Mucosa of descending colon (tissue), 3 donors: ENCODE measurements around the gene BIRC6. TPM values are rescaled to one million over a fixed set of nuclear protein-coding genes. Genes with fewer than 3 reads are reported as not detected.

Source experiments
- ATAC-seq: fragments of 200-7000 bp; cut with Tn5 transposase; one replicate; pipeline ENCODE4 v1.9.1; 2020; ENCODE audit warnings: mild to moderate bottlenecking, moderate library complexity
- DNase-seq, 3 donors: peaks; one replicate each; pipeline ENCODE4 v3.0.0-alpha.2; 2020
- H3K36me3 ChIP-seq: fragments of 200-600 bp; one replicate; pipeline ENCODE4 v1.8.0; 2021; ENCODE audit warnings: low read depth, mild to moderate bottlenecking
- H3K4me1 ChIP-seq: fragments of 200-600 bp; one replicate; pipeline ENCODE4 v1.8.0; 2021; ENCODE audit warnings: low read depth, mild to moderate bottlenecking
- H3K4me3 ChIP-seq: fragments of 200-600 bp; one replicate; pipeline ENCODE4 v1.8.0; 2021; ENCODE audit warnings: mild to moderate bottlenecking
- H3K9me3 ChIP-seq: fragments of 200-600 bp; one replicate; pipeline ENCODE4 v1.8.0; 2021; ENCODE audit warnings: mild to moderate bottlenecking
- intact Hi-C, 2 donors: fragments of 100-400 bp; cut with DNase I in 1 of 2; cut with micrococcal nuclease in 1 of 2; formaldehyde crosslinking; loops; one replicate each; pipeline versions ENCODE4 v1.11.0 to v1.11.1; 2022; cut with DNase I, micrococcal nuclease
- total RNA-seq, 3 donors: library from RNA; stranded (reverse); fragmentation: NEBNext Ultra II Directional in 2 of 3; extraction: Animal tissue kit (Norgen Biotek cat#: 25700) in 2 of 3; gene quantifications; one replicate each; pipeline versions ENCODE4 v1.2.1 to v1.2.4, GENCODE V29; 2021 to 2023
- TF ChIP-seq, protein P1 (sequence below): fragments of 200-600 bp; IDR thresholded peaks from one replicate; pipeline ENCODE4 v1.8.0; 2022; ENCODE audit warnings: antibody characterized with exemption, mild to moderate bottlenecking
- donor health status: DM: no; HTN: no; CAD: no; lungs with moderate emphysema.
- donor health status: DM: no; HTN: no; CAD: no.
- donor health status: DM: no; HTN: yes; CAD: no.

The BIRC6 gene
- total RNA-seq, 3 donors from 2014 or later, result 102 to 136 (median 112) TPM

DNA sequence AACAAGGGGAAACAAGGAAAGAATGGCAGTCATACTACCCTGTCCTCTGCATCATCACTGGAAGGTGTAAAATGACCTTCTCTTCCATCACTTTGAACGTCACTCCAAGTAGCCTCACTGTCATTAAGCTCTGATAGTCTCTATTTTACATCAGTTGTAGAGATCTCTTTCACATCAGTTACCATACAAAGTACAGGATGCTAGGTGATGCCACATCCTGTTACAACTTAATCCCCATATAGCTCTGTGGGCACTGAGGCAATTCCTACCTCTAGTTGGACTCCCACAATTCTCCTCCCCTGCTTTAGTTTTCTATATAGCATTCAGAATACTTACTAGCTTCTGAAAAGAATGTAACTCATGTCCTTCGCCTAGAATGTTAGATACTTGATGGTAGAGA lies 215.9 kb downstream of the BIRC6 start:
- H3K36me3 ChIP-seq, result no peaks in the 10 kb centered on the region
- TF ChIP-seq, protein P1, sequence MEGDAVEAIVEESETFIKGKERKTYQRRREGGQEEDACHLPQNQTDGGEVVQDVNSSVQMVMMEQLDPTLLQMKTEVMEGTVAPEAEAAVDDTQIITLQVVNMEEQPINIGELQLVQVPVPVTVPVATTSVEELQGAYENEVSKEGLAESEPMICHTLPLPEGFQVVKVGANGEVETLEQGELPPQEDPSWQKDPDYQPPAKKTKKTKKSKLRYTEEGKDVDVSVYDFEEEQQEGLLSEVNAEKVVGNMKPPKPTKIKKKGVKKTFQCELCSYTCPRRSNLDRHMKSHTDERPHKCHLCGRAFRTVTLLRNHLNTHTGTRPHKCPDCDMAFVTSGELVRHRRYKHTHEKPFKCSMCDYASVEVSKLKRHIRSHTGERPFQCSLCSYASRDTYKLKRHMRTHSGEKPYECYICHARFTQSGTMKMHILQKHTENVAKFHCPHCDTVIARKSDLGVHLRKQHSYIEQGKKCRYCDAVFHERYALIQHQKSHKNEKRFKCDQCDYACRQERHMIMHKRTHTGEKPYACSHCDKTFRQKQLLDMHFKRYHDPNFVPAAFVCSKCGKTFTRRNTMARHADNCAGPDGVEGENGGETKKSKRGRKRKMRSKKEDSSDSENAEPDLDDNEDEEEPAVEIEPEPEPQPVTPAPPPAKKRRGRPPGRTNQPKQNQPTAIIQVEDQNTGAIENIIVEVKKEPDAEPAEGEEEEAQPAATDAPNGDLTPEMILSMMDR, result no peak
- no peaks in the 10 kb centered on the region for H3K9me3 ChIP-seq
- ATAC-seq (no peak), DNase-seq (no peak)
- no peak overlapping the region for H3K4me3 ChIP-seq
- intact Hi-C loops, result no loop called here
- no peaks in the 10 kb centered on the region for H3K4me1 ChIP-seq

DNA sequence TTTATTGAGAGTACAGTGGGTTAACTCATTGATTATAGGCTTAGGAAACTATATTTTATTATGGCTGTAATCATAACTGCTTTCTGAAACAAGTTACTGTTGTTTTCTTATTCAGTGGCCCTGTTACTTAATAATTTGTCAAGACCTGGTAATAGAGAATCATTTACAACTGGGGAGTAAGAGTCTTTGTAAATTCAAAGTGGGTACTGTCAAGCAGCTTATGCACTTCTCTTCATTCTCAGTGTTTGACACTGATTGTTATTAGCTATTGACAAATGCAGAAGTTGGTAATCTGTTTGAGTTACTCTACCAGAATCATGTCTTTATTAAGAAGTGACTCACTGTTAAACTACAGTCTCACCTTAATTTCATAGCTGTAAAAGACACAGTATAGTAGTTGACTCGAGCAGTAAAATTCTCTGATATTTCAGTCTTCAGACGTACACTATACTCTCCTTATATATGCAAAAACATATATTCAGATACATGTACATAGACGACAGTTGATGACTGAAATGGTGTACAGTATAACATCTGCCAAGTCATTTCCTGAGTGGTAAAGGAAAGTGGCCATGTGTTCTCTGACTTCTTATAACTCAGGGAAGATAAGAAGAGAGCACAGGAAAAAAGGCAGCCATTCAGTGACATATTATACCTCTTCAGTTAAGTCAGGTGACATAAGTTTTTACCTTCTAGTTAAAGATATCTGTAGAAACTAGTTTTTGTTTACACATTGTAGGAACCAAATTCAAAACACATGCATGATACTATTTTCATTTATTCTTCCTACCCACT lies 235.0 kb downstream of the BIRC6 start:
- Histone ChIP-seq H3K36me3 (no peaks in the 10 kb centered on the region), H3K4me1 (no peaks in the 10 kb centered on the region), H3K9me3 (no peaks in the 10 kb centered on the region), H3K4me3 (no peak overlapping the region)
- ATAC-seq (peak; percentile 34), DNase-seq (no peak)
- intact Hi-C loops, result no loop called here
- TF ChIP-seq, protein P1, result no peak

DNA sequence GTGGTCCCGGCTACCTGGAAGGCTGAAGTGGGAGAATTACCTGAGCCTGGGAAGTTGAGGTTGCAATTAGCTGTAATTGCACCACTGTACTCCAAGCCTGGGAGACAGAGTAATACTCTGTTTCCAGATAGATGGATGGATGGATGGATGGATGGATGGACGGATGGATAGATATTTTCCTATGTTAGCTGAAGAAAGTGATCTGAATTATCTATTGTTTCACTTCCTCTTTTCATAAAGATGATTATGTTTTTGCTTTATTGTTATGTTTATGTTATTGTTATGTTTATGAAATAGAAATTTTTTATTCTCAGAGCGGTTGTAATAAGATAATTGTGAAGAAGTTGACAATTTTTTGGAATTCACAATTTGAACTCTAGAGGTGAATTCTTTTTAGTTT lies 237.8 kb downstream of the BIRC6 start:
- intact Hi-C loops, result no loop called here
- DNase-seq, result no peak

DNA sequence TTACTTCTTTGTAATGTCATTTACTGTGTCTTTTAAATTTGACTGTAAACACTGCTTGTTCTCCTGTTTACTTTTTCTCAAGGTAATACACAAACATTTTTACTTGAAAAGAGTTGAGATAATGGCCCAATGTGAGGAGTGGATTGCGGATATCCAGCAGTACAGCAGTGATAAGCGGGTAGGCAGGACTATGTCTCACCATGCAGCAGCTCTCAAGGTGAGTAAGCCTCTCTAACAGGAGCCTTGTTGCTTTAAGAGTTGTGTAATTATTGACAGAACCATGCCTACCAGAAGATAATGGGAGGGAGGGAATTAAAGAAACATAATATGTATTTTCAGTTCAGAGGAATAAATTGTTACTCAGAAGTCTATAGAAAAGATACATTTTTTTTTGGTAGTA lies 254.5 kb downstream of the BIRC6 start:
- no peaks in the 10 kb centered on the region for H3K4me1 ChIP-seq
- no peaks in the 10 kb centered on the region for H3K9me3 ChIP-seq
- H3K4me3 ChIP-seq, result no peak overlapping the region
- H3K36me3 ChIP-seq, result no peaks in the 10 kb centered on the region
- intact Hi-C loops, result no loop called here
- TF ChIP-seq, protein P1, result no peak
- ATAC-seq, result no peak
- no peak for DNase-seq

More for the DNA sequence above, 237.8 kb downstream of the BIRC6 start:
- no peak for ATAC-seq
- Histone ChIP-seq H3K36me3 (no peaks in the 10 kb centered on the region), H3K9me3 (no peaks in the 10 kb centered on the region), H3K4me3 (no peak overlapping the region), H3K4me1 (no peaks in the 10 kb centered on the region)
- TF ChIP-seq, protein P1, result no peak

DNA sequence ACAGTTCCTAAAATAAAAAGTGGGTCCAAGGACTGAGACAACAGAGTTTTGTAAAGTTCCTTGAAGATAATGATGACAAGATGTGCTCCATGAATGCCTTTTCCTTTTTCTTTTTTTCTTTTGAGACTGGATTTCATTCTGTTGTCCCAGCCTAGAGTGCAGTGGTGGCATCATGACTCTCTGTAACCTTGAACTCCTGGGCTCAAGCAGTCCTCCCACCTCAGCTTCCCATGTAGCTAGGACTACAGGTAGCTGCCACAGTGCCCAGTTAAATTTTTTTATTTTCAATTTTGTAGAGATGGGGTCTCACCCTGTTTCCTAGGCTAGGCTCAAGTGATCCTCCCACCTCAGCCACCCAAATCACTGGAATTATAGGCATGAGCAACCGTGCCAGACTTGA lies 254.9 kb downstream of the BIRC6 start:
- DNase-seq, result no peak
- TF ChIP-seq, protein P1, result no peak
- Histone ChIP-seq H3K9me3 (no peaks in the 10 kb centered on the region), H3K4me3 (no peak overlapping the region), H3K36me3 (no peaks in the 10 kb centered on the region), H3K4me1 (no peaks in the 10 kb centered on the region)
- ATAC-seq, result no peak
- intact Hi-C loops, result no loop called here
